Cardiac fibroblast (primary cell): ENCODE measurements around the gene SYK.

Experiments used
- DNase-seq, 2 donors: peaks; one replicate each; pipeline versions ENCODE4 v3.0.0 to v3.0.0-alpha.2; 2010; ENCODE audit warnings: low read depth in 2 of 2
- H3K4me3 ChIP-seq, 2 donors: replicated peaks in 1 of 2; 1 replicate in 1 of 2; 2 replicates in 1 of 2; pipeline ENCODE4 v1.5.1; 2011; ENCODE audit warnings: low read depth in 2 of 2, low read length in 2 of 2, mild to moderate bottlenecking in 2 of 2, moderate library complexity in 1 of 2
- TF ChIP-seq, protein P1 (sequence below): IDR thresholded peaks from one replicate; pipeline ENCODE4 v1.5.1; 2011; ENCODE audit warnings: low read depth, mild to moderate bottlenecking, low read length, inconsistent platforms

Gene SYK

DNA sequence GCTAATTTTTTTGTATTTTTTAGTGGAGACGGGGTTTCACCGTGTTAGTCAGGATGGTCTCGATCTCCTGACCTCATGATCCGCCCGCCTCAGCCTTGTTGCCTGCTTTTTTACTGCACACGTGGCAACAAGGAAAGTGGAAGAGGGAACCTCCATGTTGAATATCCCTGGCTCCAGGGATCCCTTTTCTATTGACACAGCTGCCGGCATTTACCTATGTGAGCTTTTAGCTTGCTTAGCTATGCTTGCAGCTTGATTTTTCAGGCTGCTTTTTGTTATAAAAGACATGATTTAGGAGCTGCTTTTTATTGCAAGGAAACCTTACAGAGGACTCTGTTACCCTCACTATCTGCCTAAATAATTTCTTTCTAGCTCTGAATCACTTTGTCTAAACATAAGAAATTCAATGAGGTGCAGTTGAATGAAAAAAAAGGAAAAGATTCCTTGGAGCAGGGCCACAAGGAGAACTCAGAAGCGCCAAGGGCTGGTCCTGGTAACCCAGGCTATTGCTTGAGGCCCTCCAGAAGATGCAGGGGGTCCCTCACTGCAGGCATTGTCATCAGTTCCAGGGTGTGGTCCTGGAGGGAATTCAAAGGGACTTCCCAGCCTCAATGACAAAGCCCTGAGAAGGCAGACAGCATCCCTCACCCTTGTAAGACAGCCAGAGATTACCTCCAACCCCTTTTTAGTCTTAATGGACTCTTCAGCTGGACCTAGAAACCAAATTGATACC is 89.9 kb downstream of the SYK start:
- TF ChIP-seq, protein P1, sequence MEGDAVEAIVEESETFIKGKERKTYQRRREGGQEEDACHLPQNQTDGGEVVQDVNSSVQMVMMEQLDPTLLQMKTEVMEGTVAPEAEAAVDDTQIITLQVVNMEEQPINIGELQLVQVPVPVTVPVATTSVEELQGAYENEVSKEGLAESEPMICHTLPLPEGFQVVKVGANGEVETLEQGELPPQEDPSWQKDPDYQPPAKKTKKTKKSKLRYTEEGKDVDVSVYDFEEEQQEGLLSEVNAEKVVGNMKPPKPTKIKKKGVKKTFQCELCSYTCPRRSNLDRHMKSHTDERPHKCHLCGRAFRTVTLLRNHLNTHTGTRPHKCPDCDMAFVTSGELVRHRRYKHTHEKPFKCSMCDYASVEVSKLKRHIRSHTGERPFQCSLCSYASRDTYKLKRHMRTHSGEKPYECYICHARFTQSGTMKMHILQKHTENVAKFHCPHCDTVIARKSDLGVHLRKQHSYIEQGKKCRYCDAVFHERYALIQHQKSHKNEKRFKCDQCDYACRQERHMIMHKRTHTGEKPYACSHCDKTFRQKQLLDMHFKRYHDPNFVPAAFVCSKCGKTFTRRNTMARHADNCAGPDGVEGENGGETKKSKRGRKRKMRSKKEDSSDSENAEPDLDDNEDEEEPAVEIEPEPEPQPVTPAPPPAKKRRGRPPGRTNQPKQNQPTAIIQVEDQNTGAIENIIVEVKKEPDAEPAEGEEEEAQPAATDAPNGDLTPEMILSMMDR: no peak
- H3K4me3 ChIP-seq: no peak overlapping the region
- no peak for DNase-seq

GRCh38 chr9:90892918-90893317 is 91.3 kb downstream of the SYK start:
- no peak overlapping the region for H3K4me3 ChIP-seq
- TF ChIP-seq, protein P1: no peak
- DNase-seq: no peak

- no peak for DNase-seq
- H3K4me3 ChIP-seq: no peak overlapping the region
- TF ChIP-seq, protein P1: no peak
Observed at GRCh38 chr9:90893706-90894105, 92.1 kb downstream of the SYK start.

DNA sequence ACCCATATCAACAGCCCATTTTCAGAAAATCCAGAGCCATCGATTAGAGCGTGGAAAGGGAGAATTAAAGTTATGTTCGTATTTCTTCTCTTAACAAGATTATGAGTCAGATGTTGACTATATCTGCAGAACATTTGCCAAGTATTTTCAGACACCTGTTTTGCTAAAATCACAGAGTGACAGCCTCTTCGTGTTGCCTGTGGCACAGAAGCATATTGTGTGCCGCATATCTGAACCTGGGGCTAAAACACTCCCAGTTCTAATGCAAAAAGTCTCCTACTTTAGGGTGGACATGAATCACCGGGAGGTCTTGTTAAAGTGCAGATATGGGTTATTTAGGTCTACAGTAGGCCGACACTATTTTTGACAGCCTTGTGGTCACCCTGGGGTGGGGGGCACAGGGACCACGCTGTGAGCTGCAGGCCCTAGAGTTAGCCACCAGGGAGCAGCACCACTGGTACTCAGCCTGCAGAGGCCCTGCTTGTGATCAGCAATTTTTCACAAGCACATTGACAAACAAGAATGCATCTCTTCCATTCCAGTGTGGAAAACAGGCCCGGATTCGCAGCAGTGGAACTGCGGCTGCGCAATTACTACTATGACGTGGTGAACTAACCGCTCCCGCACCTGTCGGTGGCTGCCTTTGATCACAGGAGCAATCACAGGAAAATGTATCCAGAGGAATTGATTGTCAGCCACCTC is 93.5 kb downstream of the SYK start:
- DNase-seq: peak in 1 of 2 donors; percentile 18
- no peak overlapping the region for H3K4me3 ChIP-seq
- TF ChIP-seq, protein P1: peak; percentile 57

DNA sequence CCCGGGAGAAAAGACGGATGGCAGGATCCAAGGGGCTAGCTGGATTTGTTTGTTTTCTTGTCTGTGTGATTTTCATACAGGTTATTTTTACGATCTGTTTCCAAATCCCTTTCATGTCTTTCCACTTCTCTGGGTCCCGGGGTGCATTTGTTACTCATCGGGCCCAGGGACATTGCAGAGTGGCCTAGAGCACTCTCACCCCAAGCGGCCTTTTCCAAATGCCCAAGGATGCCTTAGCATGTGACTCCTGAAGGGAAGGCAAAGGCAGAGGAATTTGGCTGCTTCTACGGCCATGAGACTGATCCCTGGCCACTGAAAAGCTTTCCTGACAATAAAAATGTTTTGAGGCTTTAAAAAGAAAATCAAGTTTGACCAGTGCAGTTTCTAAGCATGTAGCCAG is 94.2 kb downstream of the SYK start:
- no peak overlapping the region for H3K4me3 ChIP-seq
- no peak for DNase-seq
- TF ChIP-seq, protein P1: no peak

DNA sequence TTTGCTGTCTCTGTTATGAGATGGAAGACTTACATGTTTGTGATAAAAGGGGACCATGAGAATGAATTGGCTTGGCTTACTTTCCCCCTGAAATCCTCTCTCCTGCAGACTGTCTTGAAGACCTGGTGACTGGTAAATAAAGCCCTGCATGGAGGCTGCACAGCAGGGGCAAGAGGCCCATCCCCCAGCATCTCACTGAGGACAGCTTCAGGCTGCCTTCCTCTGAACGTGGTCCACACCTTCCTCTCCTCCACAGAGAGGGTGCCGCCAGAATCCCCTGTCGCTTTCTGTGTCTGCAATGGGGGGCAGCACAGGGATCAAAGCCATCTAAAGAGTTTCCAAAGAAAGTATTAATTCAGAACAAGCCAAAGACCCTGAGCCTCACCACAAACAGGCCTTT is 94.6 kb downstream of the SYK start:
- TF ChIP-seq, protein P1: no peak
- H3K4me3 ChIP-seq: no peak overlapping the region
- DNase-seq: no peak

DNA sequence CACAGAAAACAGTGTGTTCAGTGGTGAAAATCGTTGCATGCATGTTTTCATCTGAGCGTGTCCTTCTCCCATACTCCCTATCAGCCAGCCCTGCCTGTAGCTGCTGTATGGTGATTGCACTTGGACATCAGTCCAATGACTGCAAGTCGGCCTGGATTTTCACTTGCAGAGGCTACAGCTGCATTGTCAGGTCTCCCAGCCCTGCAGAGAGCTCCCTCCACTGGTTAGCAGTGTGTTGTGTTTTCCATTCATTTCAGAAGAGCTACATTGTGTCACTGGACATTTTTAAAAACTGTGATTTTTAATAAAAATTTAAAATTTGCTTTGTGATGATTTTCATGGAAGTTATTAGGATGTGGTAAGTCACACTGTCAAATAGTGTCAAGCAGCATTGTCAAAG is 96.6 kb downstream of the SYK start:
- no peak overlapping the region for H3K4me3 ChIP-seq
- DNase-seq: peak; percentile 18 to 33
- TF ChIP-seq, protein P1: peak; percentile 17
